Measurements from ENCODE around the gene COA7.

Gene COA7

DNA sequence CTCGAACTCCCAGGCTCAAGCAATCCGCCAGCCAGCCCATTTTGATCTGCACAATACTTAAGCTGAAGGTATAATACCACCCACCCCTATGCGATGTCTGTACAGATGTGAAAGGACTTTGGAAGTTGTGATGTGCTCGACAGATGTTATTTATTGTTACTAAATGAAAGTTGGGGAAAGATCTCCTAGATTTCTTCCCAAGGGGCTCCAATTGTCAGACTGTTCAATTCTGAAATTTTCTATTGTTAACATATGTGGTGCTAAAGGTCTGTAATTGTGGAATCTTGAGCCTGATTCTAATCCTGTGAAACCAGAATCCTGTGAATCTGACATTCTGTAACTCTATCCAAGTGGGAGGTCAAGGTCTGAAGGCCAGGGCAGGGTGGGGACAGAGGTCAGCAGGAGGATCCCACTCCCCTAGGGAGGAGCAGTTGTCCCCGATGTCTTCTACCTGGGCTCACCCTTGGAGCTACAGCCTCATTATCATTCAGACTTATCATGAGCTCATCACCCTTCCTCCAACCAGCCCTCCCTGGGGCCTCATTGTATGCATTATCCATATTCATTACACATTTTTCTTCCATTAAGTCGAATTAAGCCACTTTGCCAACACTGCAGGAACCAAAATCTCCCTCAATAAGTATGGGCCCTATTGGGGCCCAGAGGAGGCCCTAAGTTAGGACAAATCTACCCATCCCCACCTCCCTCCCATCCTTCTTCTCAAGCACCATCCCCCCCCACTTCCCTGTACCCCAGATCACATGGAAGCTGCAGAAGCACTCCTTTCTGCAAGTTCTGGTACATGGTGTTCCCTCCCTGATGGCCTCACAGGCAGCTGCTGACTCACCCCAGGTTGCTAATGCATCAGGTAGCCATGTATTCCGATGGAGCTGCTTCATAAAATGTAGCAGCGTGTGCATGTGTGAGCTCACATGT is 32.9 kb downstream of the COA7 start:
- no peak for DNase-seq (ENCODE audit: low read depth)
- H3K4me3 ChIP-seq (ENCODE audit: low read depth, low read length): no peak overlapping the region
- TF ChIP-seq, protein P1, sequence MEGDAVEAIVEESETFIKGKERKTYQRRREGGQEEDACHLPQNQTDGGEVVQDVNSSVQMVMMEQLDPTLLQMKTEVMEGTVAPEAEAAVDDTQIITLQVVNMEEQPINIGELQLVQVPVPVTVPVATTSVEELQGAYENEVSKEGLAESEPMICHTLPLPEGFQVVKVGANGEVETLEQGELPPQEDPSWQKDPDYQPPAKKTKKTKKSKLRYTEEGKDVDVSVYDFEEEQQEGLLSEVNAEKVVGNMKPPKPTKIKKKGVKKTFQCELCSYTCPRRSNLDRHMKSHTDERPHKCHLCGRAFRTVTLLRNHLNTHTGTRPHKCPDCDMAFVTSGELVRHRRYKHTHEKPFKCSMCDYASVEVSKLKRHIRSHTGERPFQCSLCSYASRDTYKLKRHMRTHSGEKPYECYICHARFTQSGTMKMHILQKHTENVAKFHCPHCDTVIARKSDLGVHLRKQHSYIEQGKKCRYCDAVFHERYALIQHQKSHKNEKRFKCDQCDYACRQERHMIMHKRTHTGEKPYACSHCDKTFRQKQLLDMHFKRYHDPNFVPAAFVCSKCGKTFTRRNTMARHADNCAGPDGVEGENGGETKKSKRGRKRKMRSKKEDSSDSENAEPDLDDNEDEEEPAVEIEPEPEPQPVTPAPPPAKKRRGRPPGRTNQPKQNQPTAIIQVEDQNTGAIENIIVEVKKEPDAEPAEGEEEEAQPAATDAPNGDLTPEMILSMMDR (IDR thresholded peaks at IDR 0.05; ENCODE audit: low read depth, low read length): no peak
- TF ChIP-seq POLR2A (IDR thresholded peaks at IDR 0.05; ENCODE audit: extremely low read depth, insufficient read length): no peak
- no peak for TF ChIP-seq MAX (IDR thresholded peaks at IDR 0.05; ENCODE audit: low read depth, low read length)
- no peak for TF ChIP-seq MYC (IDR thresholded peaks at IDR 0.05; ENCODE audit: low read depth, low read length)

GRCh38 chr1:52663716-52664115 is 34.4 kb downstream of the COA7 start:
- TF ChIP-seq POLR2A (IDR thresholded peaks at IDR 0.05; ENCODE audit: extremely low read depth, insufficient read length): no peak
- TF ChIP-seq MAX (IDR thresholded peaks at IDR 0.05; ENCODE audit: low read depth, low read length): no peak
- no peak for TF ChIP-seq MYC (IDR thresholded peaks at IDR 0.05; ENCODE audit: low read depth, low read length)
- TF ChIP-seq, protein P1 (IDR thresholded peaks at IDR 0.05; ENCODE audit: low read depth, low read length): no peak
- no peak overlapping the region for H3K4me3 ChIP-seq (ENCODE audit: low read depth, low read length)
- no peak for DNase-seq (ENCODE audit: low read depth)

- no peak overlapping the region for H3K4me3 ChIP-seq (ENCODE audit: low read depth, low read length)
- no peak for DNase-seq (ENCODE audit: low read depth)
- TF ChIP-seq MYC (IDR thresholded peaks at IDR 0.05; ENCODE audit: low read depth, low read length) (no peak), MAX (IDR thresholded peaks at IDR 0.05; ENCODE audit: low read depth, low read length) (no peak), POLR2A (IDR thresholded peaks at IDR 0.05; ENCODE audit: extremely low read depth, insufficient read length) (no peak)
- TF ChIP-seq, protein P1 (IDR thresholded peaks at IDR 0.05; ENCODE audit: low read depth, low read length): no peak
These were observed 35.4 kb downstream of the COA7 start for GRCh38 chr1:52662645-52663313.

DNA sequence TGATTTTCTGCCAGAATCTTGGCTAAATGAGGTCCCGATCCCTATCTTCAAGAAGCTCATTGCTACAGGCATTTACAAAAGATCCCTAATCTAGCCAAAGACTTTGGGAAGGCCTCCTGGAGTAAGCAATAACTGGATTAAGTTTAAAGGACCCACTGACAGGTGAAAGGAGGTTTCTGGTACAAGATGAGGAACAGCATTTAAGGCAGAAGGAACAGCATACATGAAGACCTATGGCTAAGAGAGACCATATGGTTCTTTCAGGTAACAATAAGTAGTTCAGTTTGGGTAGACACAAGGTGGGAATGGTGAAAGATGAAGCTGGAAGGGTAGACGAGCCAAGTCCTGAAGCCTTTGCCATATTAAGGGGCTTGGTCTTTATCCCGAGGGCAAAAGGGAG is 37.3 kb downstream of the COA7 start:
- H3K4me3 ChIP-seq (ENCODE audit: low read depth, low read length): no peak overlapping the region
- TF ChIP-seq POLR2A (IDR thresholded peaks at IDR 0.05; ENCODE audit: extremely low read depth, insufficient read length): no peak
- TF ChIP-seq, protein P1 (IDR thresholded peaks at IDR 0.05; ENCODE audit: low read depth, low read length): no peak
- TF ChIP-seq MAX (IDR thresholded peaks at IDR 0.05; ENCODE audit: low read depth, low read length): no peak
- no peak for TF ChIP-seq MYC (IDR thresholded peaks at IDR 0.05; ENCODE audit: low read depth, low read length)
- DNase-seq (ENCODE audit: low read depth): no peak

- no peak for DNase-seq (ENCODE audit: low read depth)
- no peak overlapping the region for H3K4me3 ChIP-seq (ENCODE audit: low read depth, low read length)
These were observed 38.1 kb downstream of the COA7 start for GRCh38 chr1:52659851-52660596.

More at GRCh38 chr1:52659851-52660596, 38.1 kb downstream of the COA7 start:
- TF ChIP-seq POLR2A (IDR thresholded peaks at IDR 0.05; ENCODE audit: extremely low read depth, insufficient read length) (no peak), MAX (IDR thresholded peaks at IDR 0.05; ENCODE audit: low read depth, low read length) (no peak), MYC (IDR thresholded peaks at IDR 0.05; ENCODE audit: low read depth, low read length) (no peak)
- TF ChIP-seq, protein P1 (IDR thresholded peaks at IDR 0.05; ENCODE audit: low read depth, low read length): no peak
